ENCODE results near the gene DHRS3. TPM values are rescaled to one million over a fixed set of nuclear protein-coding genes. Genes with fewer than 3 reads are reported as not detected.

The DHRS3 gene
- total and polyA plus RNA-seq, 2 of the 13 experiments (the other 11 are each of a cell fraction or from before 2014, with no cell fraction given) = 48.5 to 90.5 TPM

DNA sequence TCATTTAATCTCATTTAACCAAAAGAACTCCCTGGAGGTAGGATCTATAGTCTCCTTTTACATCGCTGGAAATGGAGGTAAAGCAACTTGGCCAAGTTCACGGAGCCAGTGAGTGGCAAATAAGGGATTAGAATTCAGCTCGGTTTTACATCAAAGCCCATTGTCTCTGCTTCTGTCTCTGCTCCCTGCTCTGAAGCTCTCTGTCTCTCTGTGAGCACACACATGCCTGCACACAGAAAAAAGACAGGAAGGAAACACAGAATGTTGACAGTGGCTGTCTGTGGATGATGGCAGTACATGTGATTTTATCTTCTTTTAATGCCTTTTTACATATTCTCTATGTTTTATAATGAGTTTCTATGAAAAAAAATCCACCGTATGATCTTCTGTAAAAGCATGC lies 8.9 kb upstream of the DHRS3 start:
- intact Hi-C loops (cut with micrococcal nuclease; ENCODE audit: unreplicated experiment) = no loop called here
- TF ChIP-seq GLI4 (CRISPR knock-in tag; IDR thresholded peaks at IDR 0.05; ENCODE audit: borderline replicate concordance) (no peak), TARDBP (CRISPR knock-in tag; IDR thresholded peaks at IDR 0.05) (no peak), SMAD3 (CRISPR knock-in tag; IDR thresholded peaks at IDR 0.05) (no peak), ZBTB21 (CRISPR knock-in tag; IDR thresholded peaks at IDR 0.05) (no peak), BRD4 (CRISPR knock-in tag; IDR thresholded peaks at IDR 0.05) (no peak), ARID2 (CRISPR knock-in tag; IDR thresholded peaks at IDR 0.05; ENCODE audit: borderline replicate concordance) (no peak), NFIC (IDR thresholded peaks at IDR 0.05; ENCODE audit: low read length) (no peak), ZNF569 (CRISPR knock-in tag; IDR thresholded peaks at IDR 0.05; ENCODE audit: borderline replicate concordance) (no peak), TSC22D2 (CRISPR knock-in tag; IDR thresholded peaks at IDR 0.05; ENCODE audit: borderline replicate concordance) (no peak), ZBTB7A (CRISPR knock-in tag; IDR thresholded peaks at IDR 0.05) (no peak), ZNF205 (CRISPR knock-in tag; IDR thresholded peaks at IDR 0.05) (no peak), TRIM22 (IDR thresholded peaks at IDR 0.05) (no peak), ZNF124 (CRISPR knock-in tag; IDR thresholded peaks at IDR 0.05) (no peak), ZNF333 (CRISPR knock-in tag; IDR thresholded peaks at IDR 0.05; ENCODE audit: borderline replicate concordance) (no peak), CENPX (CRISPR knock-in tag; IDR thresholded peaks at IDR 0.05) (no peak)
- TF ChIP-seq, protein P1, sequence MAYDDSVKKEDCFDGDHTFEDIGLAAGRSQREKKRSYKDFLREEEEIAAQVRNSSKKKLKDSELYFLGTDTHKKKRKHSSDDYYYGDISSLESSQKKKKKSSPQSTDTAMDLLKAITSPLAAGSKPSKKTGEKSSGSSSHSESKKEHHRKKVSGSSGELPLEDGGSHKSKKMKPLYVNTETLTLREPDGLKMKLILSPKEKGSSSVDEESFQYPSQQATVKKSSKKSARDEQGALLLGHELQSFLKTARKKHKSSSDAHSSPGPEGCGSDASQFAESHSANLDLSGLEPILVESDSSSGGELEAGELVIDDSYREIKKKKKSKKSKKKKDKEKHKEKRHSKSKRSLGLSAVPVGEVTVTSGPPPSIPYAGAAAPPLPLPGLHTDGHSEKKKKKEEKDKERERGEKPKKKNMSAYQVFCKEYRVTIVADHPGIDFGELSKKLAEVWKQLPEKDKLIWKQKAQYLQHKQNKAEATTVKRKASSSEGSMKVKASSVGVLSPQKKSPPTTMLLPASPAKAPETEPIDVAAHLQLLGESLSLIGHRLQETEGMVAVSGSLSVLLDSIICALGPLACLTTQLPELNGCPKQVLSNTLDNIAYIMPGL (CRISPR knock-in tag; IDR thresholded peaks at IDR 0.05; ENCODE audit: borderline replicate concordance in 1 of 2, low read depth in 1 of 2) = no peak
- ATAC-seq (peak; percentile 22; the same call in 1 of the 3 replicates), FAIRE-seq (no peak), DNase-seq (ENCODE audit: low spot score) (no peak)
- H3K4me2 ChIP-seq (ENCODE audit: low read depth, low read length) = peak overlapping the region; percentile 45; the same call in 1 of the 2 replicates
- ChIA-PET POLR2A (interaction anchor here (1.5 kb wide), 1 partner anchor 11 kb away, joined by 5 read pairs; no protein-coding TSS in a partner anchor), CTCF (ENCODE audit: low intra/inter-chr PET ratio, low total read pairs) (no interaction called here)
- no TSS peak for BruUV-seq (replicated peaks)
- H3K9me3 ChIP-seq (ENCODE audit: low read length) = no peaks in the 10 kb centered on the region
- H3K27ac ChIP-seq (ENCODE audit: extremely low read length, insufficient read depth, low read length) = no peak overlapping the region
- no peak overlapping the region for H3K9ac ChIP-seq (ENCODE audit: insufficient read depth, low read depth, low read length)
- no peaks in the 10 kb centered on the region for H3K36me3 ChIP-seq (replicated peaks in 1 of 2; ENCODE audit: control insufficient read depth in 1 of 2, insufficient read depth in 2 of 2, low read length in 2 of 2)
- 24% methylated on average over 4 of the region's 4 CpGs for WGBS (ENCODE audit: low lambda C conversion rate)
- peaks cover 0 to 5% of the 10 kb centered on the region in 2 experiments; a peak in 2 of 5 replicates for H3K27me3 ChIP-seq (ENCODE audit: control insufficient read depth in 1 of 2, insufficient read depth in 2 of 2, low read length in 2 of 2)
- no peak overlapping the region for H2AFZ ChIP-seq (ENCODE audit: low read length)
- in situ Hi-C loops (cut with HindIII; ENCODE audit: extremely low pct_ligation_motif_present, low pct_unique_long_range_greater_than_20kb) = loop anchor here (10.0 kb wide), 1 partner anchor 312 kb away; no protein-coding TSS in a partner anchor
- H3K4me1 ChIP-seq (ENCODE audit: insufficient read depth, low read length) = peaks cover 16% of the 10 kb centered on the region
- no peaks in the 10 kb centered on the region for H4K20me1 ChIP-seq (ENCODE audit: insufficient read depth, low read length)
- no peaks in the 10 kb centered on the region for H3K79me2 ChIP-seq (ENCODE audit: insufficient read depth, low read length)
- no peak overlapping the region for H3K4me3 ChIP-seq (replicated peaks in 1 of 3; ENCODE audit: insufficient read depth in 1 of 3, low read depth in 2 of 3, low read length in 3 of 3)
